Midbrain (tissue), 1 donor: ENCODE data around the gene TNIP1.
A peak's percentile ranks its signal among the peaks of the same experiment; 100 is the strongest.

ENCODE experiments used
- DNase-seq: peaks from one replicate; lab custom pipeline; 2025; lab: John Stamatoyannopoulos, UW

The TNIP1 gene

GRCh38 chr5:151022511-151023018 is 58.3 kb downstream of the TNIP1 start:
- DNase-seq: no peak

DNA sequence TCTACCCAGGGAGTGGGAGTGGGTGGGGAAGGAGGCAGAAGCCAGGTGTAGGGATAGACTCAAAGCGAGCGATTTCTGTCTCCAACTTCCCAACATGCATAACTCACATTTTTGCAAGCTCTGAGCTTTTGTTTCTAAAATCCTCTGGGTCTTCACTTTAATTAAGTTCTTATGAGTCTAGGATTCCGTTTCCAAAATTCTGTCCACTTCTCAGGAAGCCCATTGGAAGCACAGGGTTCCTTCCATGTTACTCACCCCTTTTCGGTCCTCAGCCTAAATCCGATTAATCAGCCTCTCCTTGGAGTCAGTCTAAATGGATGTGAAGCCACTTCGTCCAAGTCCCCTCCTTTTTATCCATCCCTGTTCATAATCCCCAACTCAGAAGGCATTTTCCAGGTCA is 59.1 kb downstream of the TNIP1 start:
- DNase-seq: no peak

- peak; percentile 57 for DNase-seq
These were observed 60.3 kb downstream of the TNIP1 start, which contains the start of gene GPX3 for GRCh38 chr5:151020304-151021110. Gene GPX3, plus strand, starts transcription at chr5:151020591. Its CDS starts 64 bp downstream, at chr5:151020655.

- no peak for DNase-seq
These were observed 61.5 kb downstream of the TNIP1 start for GRCh38 chr5:151019331-151019730.

DNA sequence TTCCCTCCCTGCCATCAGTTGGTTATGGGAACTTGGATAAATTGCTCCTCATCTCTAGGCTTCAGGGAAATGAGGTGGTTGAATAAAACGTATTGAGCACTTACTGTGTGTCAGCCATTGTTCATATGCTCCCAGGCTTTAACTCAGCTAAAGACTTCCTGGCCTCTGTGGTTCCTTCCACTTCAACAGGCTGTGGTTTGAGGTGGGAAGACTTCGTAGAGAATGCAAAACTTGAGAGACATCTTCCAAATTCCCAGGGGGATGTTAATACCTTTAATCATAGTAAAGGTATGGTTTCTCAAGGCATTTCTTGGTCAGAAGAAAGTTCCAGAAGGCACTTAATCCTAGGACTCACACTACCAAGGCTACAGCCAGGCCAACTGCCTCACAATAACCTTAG is 62.0 kb downstream of the TNIP1 start:
- no peak for DNase-seq

GRCh38 chr5:151017897-151018296 is 62.9 kb downstream of the TNIP1 start:
- no peak for DNase-seq

DNA sequence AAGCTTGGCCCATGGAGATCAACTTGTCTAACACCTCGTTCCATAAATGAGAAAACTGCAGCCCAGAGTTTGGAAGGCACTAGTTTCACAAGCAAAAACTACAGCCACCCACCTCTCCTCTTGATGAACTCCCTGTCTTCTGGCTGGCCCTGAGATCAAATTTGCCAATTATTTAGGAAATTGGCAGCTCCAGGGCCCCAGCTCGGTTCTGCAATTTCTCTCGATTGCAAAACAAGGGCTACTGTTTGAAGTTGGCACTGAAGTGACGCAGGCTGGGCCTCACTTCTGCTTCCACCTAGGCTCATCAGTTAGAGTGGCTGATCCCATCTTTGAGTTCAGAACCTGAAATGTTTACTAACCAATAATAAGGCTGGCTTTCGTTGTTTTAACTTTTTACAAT is 64.1 kb downstream of the TNIP1 start:
- DNase-seq: peak; percentile 30

DNA sequence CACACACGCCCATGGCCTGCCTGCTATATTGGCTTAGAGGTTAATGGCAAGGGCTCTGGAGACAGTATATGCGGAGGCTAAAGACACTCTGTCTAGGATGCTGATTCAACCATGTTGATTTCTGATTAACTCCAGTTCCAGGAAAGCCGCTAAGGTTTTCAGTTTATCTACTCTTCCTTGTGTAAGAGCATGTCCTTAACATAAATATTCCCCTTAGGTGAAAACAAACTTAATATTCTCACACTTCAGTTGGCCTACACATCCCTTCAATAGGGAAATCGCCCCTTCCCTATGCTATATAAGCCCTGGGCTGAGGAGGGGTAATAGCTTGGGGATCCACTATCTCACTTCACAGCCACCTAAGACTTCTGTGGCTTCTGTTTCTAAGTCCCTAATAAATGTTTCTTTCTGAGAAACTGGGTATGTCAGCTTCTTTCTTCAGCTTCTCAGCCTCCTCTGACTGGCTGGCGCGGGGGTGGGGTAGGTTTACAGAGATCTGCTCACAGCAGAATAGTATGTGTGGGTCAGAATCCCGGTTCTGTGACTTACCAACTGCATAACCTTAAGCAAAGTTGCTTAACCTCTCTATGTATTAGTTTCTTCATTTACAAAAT is 64.8 kb downstream of the TNIP1 start:
- DNase-seq: no peak

DNA sequence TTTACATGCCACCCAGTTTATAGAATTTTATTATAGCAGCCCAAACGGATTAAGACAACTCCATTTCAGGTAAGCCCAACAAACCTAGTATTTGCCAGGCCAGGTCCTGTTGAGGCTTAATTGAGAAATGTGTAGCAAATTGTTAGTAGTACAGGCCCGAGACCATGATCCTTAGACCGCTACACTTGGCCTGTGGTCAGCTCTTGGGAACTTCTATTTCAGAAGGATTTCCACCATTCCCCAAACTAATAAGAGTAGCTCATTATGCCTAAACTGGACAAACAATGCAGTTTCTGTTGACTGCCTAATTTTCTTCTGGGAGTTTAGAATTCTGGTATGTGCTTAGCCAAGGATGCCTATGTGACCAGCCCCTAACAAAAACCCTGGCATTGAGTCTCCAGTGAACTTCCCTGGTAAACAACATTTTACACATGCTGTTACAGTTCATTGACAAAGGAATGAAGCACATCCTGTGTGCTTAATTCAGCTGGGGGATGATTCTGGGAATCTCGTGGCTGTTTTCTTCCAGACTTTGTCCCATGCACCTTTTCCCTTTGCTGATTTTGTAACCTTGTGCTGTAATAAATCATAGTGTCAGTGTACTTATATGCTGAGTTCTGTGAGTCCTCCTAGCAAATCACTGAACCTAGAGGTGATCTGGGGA is 66.0 kb downstream of the TNIP1 start:
- no peak for DNase-seq

GRCh38 chr5:151012862-151013261 is 68.0 kb downstream of the TNIP1 start:
- DNase-seq: no peak

GRCh38 chr5:151008906-151009305 is 71.9 kb downstream of the TNIP1 start:
- no peak for DNase-seq

- DNase-seq: no peak
These were observed 72.7 kb downstream of the TNIP1 start for GRCh38 chr5:151008210-151008491.

DNA sequence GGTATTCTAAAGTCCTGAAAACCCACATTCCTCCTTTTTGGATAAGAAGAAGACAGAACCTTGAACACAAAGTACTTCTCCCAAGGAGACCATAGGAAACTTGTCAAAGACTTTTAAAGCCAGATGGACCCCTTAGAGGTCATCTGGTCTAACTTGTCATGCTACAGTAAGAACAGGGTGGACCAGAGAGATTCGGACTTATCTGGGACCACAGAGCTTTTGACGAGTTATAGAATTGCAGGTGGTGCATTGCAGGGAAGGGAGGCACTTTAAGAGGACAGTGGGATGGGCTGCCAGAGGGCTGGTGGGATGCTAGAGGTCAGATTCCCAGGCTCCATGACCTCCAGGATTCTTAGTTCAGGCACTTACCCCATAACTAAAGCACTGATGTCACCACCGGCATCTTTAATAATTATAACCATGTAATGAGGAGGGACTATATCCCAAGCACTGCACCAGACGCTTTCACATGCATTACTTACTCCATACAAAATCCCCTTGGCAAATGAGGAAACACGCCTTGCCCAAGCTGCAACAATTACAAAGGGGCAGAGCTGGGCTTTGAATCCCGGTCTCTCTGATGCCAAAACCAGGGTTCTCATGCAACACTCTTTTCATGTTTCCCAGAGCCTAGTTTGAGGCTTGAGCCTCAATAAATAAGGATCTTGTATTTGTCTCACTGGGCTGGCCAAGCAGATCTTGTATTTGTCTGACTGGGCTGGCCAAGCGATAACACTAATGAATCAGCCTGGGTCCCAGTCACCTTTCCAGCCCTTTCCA is 73.2 kb downstream of the TNIP1 start:
- no peak for DNase-seq

DNA sequence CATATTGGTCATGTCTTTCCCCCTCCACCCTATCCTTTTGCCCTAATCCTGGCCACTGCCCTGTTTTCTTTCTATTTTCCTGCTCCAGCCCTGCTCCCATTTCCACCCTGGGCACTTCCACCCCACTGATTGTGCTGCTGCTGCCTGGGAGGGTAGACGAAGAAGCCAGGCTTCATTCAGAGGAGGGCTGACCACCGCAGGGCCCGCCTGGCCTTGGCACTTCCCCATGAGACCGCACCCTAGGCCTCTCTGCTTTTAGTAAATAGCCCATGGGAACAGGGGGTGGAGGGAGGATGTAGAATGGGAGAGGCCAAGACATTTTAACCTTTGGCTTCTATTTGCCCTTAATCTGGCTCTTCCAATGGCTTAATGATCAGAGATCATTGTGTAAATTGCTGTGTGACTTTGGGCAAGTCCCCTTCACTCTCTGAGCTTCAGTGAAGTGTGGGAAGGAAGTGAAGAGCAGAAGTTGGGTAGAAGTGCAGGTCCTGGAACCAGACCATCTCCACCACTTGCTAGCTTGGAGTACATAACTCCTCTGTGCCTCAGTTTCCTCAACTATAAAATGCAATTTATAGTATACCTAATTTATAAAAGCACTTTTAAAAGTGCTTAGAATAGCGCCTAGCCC is 74.0 kb downstream of the TNIP1 start:
- no peak for DNase-seq

GRCh38 chr5:151005950-151006576 is 74.8 kb downstream of the TNIP1 start:
- peak; percentile 18 for DNase-seq

DNA sequence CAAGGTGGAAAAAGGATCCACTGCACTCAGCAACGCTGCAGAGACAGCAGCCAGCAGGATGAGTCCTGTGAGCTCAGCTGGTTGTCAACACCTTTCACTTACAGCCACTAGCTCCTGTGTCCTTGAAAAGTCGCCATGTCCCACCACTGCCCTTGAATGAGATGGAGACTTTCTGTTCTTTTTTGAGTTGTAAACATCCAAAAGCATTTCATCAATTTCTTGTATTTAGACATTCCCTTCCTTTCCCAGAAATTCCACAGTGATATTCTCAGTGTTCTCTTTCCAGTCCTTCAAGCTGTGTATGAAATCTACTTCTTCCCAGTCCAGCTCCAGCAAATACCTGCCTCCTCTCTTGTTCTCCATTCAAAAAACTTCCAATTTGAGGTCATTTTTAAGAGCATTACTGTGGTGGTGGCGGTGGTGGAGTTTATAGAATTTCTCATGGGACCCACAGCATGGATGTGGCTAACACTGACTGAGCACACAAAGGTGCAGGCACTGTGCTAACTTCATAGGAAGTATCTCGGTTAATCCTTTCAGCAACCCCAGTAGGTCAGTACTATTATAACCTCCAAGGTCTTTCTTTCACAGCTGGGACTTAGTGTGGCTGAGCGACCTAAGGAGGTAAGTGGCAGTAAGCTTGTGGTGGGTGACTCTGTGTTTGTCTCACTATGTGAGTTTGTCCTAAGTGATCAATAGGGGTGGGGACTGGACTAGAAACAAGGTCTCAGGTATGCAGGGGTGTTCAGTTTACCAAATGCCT is 75.5 kb downstream of the TNIP1 start:
- DNase-seq: no peak

DNA sequence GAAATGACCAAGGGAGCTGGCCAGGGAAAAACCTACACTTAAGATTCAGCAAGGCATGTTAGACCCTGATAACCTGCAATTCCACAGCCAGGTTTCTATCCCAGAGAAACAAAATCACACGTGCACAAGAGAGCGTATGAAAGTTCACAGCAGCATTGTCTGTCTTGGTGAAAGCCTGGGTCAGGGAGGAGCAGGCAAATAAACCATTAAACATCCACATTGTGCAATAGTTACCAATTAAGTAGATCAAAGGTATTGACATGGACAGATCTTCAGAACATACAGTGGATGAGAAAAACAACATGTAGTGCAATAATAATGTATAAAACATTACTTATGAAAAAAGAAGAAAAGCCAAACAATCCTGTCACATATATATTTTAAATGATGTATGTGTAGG is 76.3 kb downstream of the TNIP1 start:
- no peak for DNase-seq

DNA sequence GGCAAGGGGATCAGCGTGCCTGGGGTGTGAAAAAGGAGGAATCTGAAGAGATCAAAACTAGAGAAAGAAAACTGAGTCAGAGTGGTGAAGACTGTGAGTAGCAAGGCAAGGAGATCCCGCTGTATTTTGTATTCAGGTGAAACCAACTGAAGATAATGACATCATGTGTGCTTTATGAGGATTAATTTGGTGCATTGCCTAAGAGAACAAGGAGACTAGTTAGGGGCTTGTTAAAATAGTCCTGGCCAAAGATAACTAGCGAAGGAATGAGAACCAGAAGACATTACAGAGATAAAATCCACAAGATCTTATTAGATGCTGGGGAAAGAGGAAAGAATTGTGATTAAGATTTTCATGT is 77.4 kb downstream of the TNIP1 start:
- no peak for DNase-seq

GRCh38 chr5:151002681-151003502 is 77.9 kb downstream of the TNIP1 start:
- no peak for DNase-seq

GRCh38 chr5:151002250-151002649 is 78.6 kb downstream of the TNIP1 start:
- DNase-seq: peak; percentile 7
